ENCODE data around the gene TEX28.
"Not testable (repeated sequence)": the region's sequence is repeated elsewhere in the genome, so short reads cannot be mapped to it uniquely, and the experiment has no call there.

The TEX28 gene

GRCh38 chrX:154247377-154248045, 47.4 kb downstream of the TEX28 start:
- not testable (repeated sequence) for DNase-seq (ENCODE audit: low read depth in 2 of 2)

DNA sequence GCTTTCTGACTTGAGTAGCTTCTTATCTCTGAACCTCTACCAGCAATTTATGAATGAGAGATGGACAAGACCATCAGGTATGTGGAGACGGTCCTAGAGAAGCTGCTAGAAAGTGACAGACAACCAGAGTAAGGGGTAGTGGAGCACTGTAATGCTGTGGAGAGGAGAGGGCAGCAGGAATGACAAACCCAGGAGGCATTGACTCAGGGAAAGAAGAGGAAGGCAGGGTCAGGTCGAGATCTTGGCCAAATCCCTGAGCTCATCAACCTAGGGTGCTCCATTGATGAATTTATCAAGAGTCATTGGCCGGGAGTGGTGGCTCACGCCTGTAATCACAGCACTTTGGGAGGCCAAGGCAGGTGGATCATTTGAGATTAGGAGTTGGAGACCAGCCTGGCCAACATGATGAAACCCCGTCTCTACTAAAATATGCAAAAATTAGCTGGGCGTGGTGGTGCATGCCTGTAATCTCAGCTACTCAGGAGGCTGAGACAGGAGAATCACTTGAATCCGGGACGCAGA, 54.9 kb downstream of the TEX28 start:
- DNase-seq (ENCODE audit: low read depth in 2 of 2) = not testable (repeated sequence)

DNA sequence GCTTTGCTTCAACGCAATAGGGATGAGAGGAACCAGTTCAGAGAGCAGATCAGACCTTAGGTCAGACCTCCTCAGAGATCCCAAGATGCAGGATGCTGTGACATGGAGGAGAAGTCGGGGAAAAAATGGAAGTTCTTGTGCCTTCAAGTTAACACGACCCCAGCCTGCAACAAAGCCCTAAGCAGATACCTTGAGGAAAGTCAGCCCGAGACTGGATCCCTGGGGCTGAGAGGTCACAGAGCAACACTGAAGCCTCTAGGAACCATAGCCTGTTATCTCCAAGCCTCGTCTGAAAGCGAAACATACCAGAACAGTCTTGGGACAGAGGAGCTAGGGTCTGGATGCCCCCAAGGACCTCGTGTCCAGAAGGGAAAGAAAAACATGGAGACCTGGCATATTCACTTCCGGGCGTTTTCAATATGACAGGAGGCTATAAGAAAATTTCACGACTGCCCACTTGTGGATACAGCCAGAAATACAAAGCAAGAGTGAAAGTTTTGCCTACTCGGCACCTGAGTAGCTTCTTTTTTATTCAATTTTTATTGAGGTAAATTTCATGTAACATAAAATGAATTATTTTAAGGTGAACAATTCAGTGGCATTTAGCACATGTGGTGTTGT, 55.9 kb downstream of the TEX28 start:
- not testable (repeated sequence) for DNase-seq (ENCODE audit: low read depth in 2 of 2)

DNA sequence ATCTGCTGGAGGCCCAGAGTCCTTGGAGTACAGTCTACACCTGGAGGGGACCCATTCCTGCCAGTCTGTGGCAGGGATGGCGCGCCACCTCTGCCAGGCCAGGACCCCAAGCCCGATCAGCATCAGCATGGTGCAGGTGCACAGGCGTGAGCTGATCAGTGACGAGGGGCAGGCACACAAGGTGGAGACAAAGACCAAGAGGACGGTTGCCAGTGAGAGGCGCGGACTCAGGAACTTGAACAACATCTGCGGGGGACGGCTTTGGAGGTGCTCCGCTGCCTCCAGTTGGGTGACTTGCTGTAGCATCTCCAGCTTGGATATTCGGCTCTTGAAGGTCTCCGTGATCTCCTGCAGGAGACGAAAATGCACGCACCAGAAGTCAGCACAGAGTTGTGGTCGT, 61.3 kb downstream of the TEX28 start:
- DNase-seq (ENCODE audit: low read depth in 2 of 2) = not testable (repeated sequence)

DNA sequence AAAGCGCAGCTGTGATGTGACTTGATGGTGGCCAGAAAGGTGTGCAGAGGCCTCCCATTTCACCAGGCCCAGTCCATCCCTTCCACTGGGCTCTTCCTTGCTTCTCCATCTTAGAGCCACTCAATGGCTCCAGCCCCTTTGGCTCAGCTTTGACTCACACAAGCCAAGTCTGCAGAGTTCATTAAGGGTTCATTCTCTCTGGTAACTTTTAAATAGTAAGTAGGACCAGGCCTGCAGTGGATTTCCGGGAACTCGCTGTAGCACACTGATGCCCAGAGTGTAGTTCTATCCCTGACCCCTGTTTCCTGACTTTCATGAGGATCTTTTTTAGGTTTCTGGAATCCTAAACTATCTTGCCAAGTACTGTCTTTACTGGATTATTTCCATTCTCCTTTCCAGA, 63.5 kb downstream of the TEX28 start:
- not testable (repeated sequence) for DNase-seq (ENCODE audit: low read depth in 2 of 2)

- DNase-seq (ENCODE audit: low read depth in 2 of 2) = not testable (repeated sequence)
Observed at GRCh38 chrX:154226706-154227105, 68.2 kb downstream of the TEX28 start.

- DNase-seq (ENCODE audit: low read depth in 2 of 2) = not testable (repeated sequence)
Observed at GRCh38 chrX:154225292-154225691, 69.6 kb downstream of the TEX28 start.

Data from stimulated activated CD8-positive, alpha-beta memory T cell treated with anti-CD3 and anti-CD28 coated beads, Interleukin-15, amount 100 ng/mL, for 4 hours (primary cell).